A673 (cell line): ENCODE results near the gene CSF2.

Experiments used
- CTCF ChIP-seq: fragments of 300-800, 200-600 bp; sonication (generic); conservative IDR thresholded peaks from 2 replicates; pipeline ENCODE4 v1.5.1; 2017; ENCODE audit warnings: low read depth, mild to moderate bottlenecking, antibody characterized with exemption, low read length, moderate library complexity, mixed read lengths
- EZH2 ChIP-seq: fragments of 200-600 bp; sonication (generic); IDR thresholded peaks from 2 replicates; pipeline ENCODE4 v1.6.1; 2017; ENCODE audit warnings: borderline replicate concordance, low read depth, mild to moderate bottlenecking, mixed read lengths, antibody characterized with exemption, low read length; ENCODE audit not compliant: poor library complexity, severe bottlenecking

GRCh38 chr5:132049559-132049958, 24.0 kb upstream of the CSF2 start:
- TF ChIP-seq CTCF (no peak), EZH2 (no peak)
